Epithelial cell of esophagus (primary cell): ENCODE results near the gene LGALS4.
"Not testable (repeated sequence)": the region's sequence is repeated elsewhere in the genome, so short reads cannot be mapped to it uniquely, and the experiment has no call there.

Experiments used
- DNase-seq: peaks from one replicate; pipeline ENCODE4 v3.0.0; 2010; ENCODE audit warnings: low read depth
- H3K4me3 ChIP-seq: 2 replicates; pipeline ENCODE4 v1.5.1; 2011; ENCODE audit warnings: mild to moderate bottlenecking, low read length, control low read depth
- TF ChIP-seq, protein P1 (sequence below): IDR thresholded peaks from 2 replicates; pipeline ENCODE4 v1.5.1; 2011; ENCODE audit warnings: low read depth, mild to moderate bottlenecking, low read length, control low read depth, inconsistent platforms; ENCODE audit not compliant: insufficient read depth; ENCODE audit errors: missing control alignments

Gene LGALS4, protein sequence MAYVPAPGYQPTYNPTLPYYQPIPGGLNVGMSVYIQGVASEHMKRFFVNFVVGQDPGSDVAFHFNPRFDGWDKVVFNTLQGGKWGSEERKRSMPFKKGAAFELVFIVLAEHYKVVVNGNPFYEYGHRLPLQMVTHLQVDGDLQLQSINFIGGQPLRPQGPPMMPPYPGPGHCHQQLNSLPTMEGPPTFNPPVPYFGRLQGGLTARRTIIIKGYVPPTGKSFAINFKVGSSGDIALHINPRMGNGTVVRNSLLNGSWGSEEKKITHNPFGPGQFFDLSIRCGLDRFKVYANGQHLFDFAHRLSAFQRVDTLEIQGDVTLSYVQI

DNA sequence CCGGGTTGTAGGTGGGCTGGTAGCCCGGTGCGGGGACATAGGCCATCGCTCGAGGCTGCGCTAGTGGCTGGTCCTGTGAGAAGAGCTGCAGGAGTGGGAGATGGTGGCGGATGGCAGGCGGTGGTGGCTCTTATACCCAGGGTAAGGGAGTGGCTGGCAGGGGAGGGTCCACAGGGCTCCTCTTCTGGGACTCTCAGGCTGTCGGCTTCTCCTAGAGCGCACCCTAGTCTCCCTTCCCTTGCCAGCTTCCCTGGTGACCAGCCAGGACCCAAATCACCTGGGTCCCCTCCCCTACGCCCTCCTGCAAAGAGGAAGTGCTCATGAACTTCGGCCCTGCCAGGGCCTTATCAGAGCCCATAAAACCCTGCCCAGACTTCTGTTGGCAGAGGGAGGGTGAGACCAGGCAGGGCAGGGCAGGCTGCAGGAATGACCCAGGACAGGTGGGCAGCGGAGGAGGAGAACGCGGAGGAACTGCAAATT is at the start of gene LGALS4:
Gene LGALS4, minus strand, starts transcription at position 105 of the 480 bp plus-strand sequence. Its CDS starts 59 bp downstream, at position 46.
- DNase-seq: no peak
- no peak within 1 kb of the TSS for H3K4me3 ChIP-seq
- TF ChIP-seq, protein P1, sequence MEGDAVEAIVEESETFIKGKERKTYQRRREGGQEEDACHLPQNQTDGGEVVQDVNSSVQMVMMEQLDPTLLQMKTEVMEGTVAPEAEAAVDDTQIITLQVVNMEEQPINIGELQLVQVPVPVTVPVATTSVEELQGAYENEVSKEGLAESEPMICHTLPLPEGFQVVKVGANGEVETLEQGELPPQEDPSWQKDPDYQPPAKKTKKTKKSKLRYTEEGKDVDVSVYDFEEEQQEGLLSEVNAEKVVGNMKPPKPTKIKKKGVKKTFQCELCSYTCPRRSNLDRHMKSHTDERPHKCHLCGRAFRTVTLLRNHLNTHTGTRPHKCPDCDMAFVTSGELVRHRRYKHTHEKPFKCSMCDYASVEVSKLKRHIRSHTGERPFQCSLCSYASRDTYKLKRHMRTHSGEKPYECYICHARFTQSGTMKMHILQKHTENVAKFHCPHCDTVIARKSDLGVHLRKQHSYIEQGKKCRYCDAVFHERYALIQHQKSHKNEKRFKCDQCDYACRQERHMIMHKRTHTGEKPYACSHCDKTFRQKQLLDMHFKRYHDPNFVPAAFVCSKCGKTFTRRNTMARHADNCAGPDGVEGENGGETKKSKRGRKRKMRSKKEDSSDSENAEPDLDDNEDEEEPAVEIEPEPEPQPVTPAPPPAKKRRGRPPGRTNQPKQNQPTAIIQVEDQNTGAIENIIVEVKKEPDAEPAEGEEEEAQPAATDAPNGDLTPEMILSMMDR: no peak

DNA sequence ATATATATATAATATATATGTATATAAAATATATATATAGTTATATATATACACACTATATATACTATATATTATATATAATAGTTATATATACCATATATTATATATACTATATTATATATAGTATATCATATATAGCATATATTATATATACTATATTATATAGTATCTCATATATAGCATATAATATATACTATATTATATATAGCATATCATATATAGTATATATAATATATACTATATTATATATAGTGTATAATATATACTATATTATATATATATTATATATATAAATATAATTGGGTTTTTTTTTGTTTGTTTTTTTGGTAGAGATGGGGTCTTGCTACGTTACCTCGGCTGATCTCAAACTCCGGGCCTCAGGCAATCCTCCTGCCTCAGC is 48.6 kb upstream of the LGALS4 start:
- no peak for DNase-seq
- H3K4me3 ChIP-seq: no peak overlapping the region
- TF ChIP-seq, protein P1: no peak

DNA sequence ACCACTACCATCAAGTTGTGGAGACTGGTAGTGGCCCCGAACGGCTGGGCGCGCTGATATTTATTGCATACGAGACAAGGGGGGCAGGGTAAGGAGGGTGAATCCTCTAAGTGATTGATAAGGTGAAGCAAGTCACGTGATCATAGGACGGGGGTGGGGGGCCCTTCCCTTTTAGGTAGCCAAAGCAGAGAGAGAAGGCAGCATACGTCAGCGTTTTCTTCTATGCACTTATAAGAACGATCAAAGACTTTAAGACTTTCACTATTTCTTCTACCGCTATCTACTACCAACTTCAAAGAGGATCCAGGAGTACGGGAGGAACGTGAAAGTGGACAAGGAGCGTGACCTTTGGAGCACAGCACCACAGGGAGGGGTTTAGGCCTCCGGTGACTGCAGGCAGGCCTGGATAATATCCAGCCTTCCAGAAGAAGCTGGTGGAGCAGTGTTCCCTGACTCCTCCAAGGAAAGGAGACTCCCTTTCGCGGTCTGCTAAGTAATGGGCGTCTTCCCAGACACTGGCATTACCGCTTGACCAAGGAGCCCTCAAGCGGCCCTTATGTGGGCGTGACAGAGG is 47.0 kb upstream of the LGALS4 start:
- not testable (repeated sequence) for H3K4me3 ChIP-seq, DNase-seq

DNA sequence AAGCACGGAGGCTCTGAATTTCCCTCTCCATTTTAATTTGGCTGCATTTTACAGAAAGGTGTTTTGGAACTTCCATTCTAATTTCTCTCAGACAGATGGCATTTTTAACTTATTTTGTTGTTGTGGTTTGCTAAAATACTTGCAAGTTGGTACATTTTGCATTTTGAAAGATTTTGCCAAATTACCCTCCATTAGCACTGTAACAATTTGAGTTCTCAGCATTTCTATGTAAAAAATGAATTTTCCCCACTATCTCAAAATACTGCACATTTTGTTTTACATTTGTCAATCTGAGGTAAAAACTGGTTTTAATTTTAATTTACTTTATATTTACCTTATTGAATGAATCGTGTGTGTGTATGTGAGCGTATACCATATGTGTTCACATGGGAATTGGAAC is 44.1 kb upstream of the LGALS4 start:
- H3K4me3 ChIP-seq: no peak overlapping the region
- TF ChIP-seq, protein P1: no peak
- DNase-seq: no peak

DNA sequence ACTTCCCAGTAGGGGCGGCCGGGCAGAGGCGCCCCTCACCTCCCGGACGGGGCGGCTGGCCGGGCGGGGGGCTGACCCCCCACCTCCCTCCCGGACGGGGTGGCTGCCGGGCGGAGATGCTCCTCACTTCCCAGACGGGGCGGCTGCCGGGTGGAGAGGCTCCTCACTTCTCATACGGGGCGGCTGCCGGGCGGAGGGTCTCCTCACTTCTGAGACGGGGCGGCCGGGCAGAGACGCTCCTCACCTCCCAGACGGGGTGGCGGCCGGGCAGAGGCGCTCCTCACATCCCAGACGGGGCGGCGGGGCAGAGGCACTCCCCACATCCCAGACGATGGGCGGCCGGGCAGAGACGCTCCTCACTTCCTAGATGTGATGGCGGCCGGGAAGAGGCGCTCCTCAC is 43.0 kb upstream of the LGALS4 start:
- not testable (repeated sequence) for H3K4me3 ChIP-seq, DNase-seq

DNA sequence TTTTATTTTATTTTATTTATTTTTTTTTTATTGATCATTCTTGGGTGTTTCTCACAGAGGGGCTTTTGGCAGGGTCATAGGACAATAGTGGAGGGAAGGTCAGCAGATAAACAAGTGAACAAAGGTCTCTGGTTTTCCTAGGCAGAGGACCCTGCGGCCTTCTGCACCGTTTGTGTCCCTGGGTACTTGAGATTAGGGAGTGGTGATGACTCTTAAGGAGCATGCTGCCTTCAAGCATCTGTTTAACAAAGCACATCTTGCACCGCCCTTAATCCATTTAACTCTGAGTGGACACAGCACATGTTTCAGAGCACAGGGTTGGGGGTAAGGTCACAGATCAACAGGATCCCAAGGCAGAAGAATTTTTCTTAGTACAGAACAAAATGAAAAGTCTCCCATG is 42.2 kb upstream of the LGALS4 start:
- DNase-seq, H3K4me3 ChIP-seq: not testable (repeated sequence)

DNA sequence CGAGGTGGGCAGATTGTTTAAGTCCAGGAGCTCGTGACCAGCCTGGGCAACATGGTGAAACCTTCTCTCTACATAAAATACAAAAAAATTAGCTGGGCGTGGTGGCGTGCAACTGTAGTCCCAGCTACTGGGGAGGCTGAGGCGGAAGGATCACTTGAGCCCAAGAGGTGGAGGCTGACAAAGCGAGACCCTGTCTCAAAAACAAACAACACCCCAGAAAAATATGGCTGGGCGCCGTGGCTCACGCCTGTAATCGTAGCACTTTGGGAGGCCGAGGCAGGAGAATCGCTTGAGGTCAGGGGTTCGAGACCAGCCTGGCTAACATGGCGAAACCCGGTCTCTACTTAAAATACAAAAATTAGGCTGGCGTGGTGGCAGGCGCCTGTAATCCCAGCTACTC is 40.5 kb upstream of the LGALS4 start:
- TF ChIP-seq, protein P1: no peak
- H3K4me3 ChIP-seq: no peak overlapping the region
- no peak for DNase-seq

DNA sequence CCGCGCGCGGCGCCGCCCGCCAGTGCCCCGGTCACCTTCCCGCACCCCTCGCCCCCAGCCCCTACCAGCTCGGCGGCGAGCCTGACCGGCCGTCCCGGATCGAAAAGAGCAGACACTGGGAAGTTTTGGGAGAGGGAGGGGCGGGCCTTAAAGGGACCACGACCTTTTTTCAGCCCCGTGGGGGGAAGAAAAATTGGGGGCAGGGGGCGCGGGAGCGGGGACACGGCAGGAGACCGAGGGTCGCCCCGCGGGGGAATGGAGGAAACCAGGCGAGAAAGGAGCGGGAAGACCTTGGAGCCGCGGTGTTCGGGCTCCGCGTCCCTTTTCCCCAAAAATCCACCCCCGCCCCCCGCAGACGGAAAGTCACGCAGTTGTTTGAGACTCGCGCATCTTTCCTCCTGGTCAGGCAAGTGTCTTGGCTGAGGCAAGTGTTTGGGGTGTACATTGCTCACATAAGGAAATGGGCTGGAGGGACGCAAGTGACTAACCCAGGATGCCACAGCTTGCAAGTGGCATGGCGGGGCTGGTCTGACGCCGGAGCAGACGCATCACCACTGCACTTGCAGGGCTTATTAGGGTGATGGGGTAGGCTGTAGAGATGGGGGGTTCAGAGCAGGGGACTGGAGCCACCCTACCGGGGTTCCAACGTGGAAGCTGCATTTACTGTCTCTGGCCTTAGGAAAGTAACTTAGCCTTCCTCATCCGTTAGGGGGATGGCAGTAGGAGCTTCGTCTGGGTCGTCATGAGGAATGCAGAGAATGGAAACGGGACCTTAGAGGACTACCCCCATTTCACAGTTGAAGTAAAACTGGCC is 39.7 kb upstream of the LGALS4 start:
- peak; percentile 93 for DNase-seq
- peak overlapping the region; percentile 73 for H3K4me3 ChIP-seq
- TF ChIP-seq, protein P1: no peak
